GM23338 (cell line): ENCODE measurements around the gene ILK.

ENCODE experiments used
- CREB1 ChIP-seq: fragments of 250-450 bp; sonication (Bioruptor Pico); IDR thresholded peaks from 2 replicates; pipeline ENCODE4 v1.5.0; 2020; ENCODE audit warnings: low read depth, mild to moderate bottlenecking, moderate library complexity
- CTCF ChIP-seq, 2 experiments: fragments of 200-600 bp in 1 of 2; sonication (generic) in 1 of 2; conservative IDR thresholded peaks; 2 replicates each; pipeline versions ENCODE4 v1.5.1 to v1.6.1; 2016 to 2017; ENCODE audit warnings: antibody characterized with exemption in 2 of 2, low read depth in 2 of 2, mild to moderate bottlenecking in 2 of 2, moderate library complexity in 1 of 2
- EZH2 ChIP-seq: fragments of 200-600 bp; sonication (generic); IDR thresholded peaks from one replicate; pipeline ENCODE4 v1.8.0; 2017; ENCODE audit warnings: antibody characterized with exemption, mild to moderate bottlenecking, low read depth; ENCODE audit not compliant: unreplicated experiment
- EZH2phosphoT487 ChIP-seq: fragments of 200-600 bp; sonication (generic); IDR thresholded peaks from one replicate; pipeline ENCODE4 v1.8.1; 2018; ENCODE audit warnings: antibody characterized with exemption; ENCODE audit not compliant: unreplicated experiment
- JUNB ChIP-seq: IDR thresholded peaks from one replicate; pipeline ENCODE4 v1.6.1; 2016; ENCODE audit warnings: antibody characterized with exemption; ENCODE audit not compliant: unreplicated experiment
- NANOG ChIP-seq: IDR thresholded peaks from 2 replicates; pipeline ENCODE4 v1.6.1; 2016; ENCODE audit warnings: antibody characterized with exemption, borderline replicate concordance
- POLR2AphosphoS5 ChIP-seq: IDR thresholded peaks from 2 replicates; pipeline ENCODE4 v1.6.1; 2016; ENCODE audit warnings: antibody characterized with exemption, low read depth
- REST ChIP-seq: IDR thresholded peaks from one replicate; pipeline ENCODE4 v1.6.1; 2018; ENCODE audit warnings: antibody characterized with exemption; ENCODE audit not compliant: unreplicated experiment
- STAT1 ChIP-seq: IDR thresholded peaks from one replicate; pipeline ENCODE4 v1.6.1; 2016; ENCODE audit warnings: antibody characterized with exemption; ENCODE audit not compliant: unreplicated experiment
- ZNF114 ChIP-seq: fragments of 250-450 bp; sonication (Bioruptor Pico); IDR thresholded peaks from 2 replicates; pipeline ENCODE4 v1.5.0; 2020; ENCODE audit warnings: mild to moderate bottlenecking, moderate library complexity
- ZNF331 ChIP-seq: fragments of 250-450 bp; sonication (Bioruptor Pico); IDR thresholded peaks from 2 replicates; pipeline ENCODE4 v1.5.0; 2020; ENCODE audit warnings: low read depth, mild to moderate bottlenecking, moderate library complexity

DNA sequence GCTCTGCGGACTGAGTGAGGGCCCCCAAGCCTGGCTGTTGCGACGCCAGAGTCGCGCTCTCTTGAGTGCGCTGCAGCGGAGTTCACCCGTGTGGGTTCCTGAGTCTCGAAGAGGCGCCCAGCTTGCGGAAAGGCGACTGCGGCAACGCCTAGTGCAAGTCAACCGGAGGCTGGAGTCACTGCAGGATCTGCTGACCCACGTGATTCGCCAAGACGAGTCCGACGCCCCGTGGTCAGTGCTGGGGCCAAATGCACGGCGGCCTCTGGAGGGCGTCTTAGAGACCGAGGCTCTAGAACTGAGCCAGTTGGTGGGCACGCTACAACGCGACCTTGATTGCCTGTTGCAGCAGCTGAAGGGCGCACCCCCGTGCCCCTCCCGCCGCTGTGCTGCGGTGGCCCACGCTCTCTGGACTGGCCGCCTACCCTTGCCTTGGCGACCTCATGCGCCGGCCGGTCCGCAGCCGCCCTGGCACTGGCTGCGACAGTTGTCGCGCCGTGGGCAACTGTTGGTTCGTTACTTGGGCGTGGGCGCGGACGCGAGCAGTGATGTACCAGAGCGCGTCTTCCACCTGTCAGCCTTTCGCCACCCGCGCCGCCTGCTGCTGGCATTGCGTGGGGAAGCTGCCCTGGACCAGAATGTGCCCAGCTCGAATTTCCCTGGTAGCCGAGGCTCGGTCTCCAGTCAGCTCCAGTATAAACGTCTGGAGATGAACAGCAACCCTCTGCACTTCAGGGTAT lies 32.7 kb upstream of the ILK start:
- TF ChIP-seq CTCF (conservative IDR thresholded peaks at IDR 0.05; ENCODE audit: low read depth in 2 of 2) (peak; percentile 30 to 65), JUNB (no peak), POLR2AphosphoS5 (no peak), EZH2phosphoT487 (no peak), CREB1 (no peak), EZH2 (no peak), REST (no peak), ZNF114 (CRISPR knock-in tag) (no peak), NANOG (no peak), ZNF331 (no peak), STAT1 (no peak)
